Stimulated activated CD4-positive, alpha-beta T cell treated with anti-CD3 and anti-CD28 coated beads, Interleukin-15, amount 100 ng/mL, for 1 hour (primary cell): ENCODE results near the gene TOR3A.
A peak's percentile ranks its signal among the peaks of the same experiment; 100 is the strongest.
"Not testable (repeated sequence)": the region's sequence is repeated elsewhere in the genome, so short reads cannot be mapped to it uniquely, and the experiment has no call there.

Experiments used
- DNase-seq, 2 donors: peaks; one replicate each; pipeline ENCODE4 v3.0.0-alpha.2; 2020; ENCODE audit warnings: low read depth in 1 of 2, low spot score in 1 of 2

TOR3A gene, protein sequence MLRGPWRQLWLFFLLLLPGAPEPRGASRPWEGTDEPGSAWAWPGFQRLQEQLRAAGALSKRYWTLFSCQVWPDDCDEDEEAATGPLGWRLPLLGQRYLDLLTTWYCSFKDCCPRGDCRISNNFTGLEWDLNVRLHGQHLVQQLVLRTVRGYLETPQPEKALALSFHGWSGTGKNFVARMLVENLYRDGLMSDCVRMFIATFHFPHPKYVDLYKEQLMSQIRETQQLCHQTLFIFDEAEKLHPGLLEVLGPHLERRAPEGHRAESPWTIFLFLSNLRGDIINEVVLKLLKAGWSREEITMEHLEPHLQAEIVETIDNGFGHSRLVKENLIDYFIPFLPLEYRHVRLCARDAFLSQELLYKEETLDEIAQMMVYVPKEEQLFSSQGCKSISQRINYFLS

DNA sequence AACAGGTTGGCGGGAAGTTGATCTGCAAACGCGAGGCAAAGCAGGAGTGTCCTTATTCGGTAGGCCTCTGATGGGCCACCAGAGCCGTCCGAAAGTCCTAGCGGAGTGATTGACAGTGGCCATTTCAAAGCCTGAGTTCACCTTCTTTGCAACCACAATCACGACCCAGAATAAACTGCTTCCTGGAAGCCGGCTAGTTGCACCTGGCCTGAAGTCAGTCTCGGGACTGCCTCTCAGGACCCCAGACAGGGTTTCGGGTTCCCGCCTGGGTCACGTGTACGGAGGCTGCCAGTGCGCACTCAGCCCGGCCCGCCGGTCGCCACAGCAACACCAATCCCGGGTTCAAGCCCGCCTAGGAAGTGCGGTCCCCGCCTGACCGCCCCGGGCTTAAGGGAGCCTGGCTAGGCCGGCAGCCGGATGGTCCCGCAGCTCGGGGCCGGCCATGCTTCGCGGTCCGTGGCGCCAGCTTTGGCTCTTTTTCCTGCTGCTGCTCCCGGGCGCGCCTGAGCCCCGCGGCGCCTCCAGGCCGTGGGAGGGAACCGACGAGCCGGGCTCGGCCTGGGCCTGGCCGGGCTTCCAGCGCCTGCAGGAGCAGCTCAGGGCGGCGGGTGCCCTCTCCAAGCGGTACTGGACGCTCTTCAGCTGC lies at the start of gene TOR3A:
TOR3A (plus strand) TSS at position 384 of the 646 bp plus-strand sequence; CDS start at position 443, 59 bp downstream.
- DNase-seq: peak; percentile 53 to 60

DNA sequence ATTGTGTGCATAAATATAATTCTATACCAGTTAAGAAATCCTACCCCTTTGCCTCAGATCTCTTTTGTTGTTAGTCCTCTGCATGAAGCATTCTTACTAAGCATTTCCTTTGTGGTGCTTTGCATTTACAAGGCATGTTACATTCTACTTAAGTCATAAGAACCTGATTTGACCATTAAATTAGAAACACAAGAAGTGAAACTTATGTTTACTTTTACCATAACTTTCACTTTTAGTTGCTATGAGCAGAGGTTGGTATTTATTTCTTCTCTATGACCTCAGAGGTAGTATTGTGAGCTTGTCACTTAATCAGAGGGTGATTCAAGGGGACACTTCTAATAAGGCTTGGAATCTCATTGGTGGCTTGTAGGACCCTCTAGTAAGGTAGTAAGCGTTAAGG lies 47.1 kb upstream of the TOR3A start:
- no peak for DNase-seq

DNA sequence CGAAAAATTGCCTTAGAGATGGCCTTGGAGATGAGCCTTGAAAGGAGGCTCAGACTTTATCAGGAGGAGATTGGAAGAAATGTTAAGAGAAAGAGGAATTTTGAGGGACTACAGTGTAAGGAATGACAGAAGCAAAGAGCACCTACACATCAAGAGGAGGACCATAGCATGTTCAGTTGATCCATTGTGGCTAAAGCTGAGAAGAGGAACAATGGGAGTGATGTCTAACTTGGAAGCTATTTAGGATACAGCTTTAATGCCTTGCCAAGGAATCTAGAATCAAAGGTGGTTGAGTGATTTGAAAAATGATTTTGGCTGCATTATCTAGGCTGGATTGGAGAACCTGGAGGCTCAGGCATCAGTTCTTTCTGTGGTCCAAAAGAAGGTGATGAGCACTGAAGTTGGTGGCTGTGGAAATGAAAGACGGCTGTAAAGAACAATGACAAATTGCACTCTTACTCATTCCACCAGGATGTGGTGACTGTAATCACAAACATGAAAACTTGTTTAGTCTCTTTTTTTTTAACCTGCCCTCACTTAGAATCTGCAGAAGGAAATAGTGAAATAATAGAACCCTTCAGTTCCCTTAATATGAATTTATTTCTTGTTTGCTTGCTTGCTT lies 44.9 kb upstream of the TOR3A start:
- no peak for DNase-seq

DNA sequence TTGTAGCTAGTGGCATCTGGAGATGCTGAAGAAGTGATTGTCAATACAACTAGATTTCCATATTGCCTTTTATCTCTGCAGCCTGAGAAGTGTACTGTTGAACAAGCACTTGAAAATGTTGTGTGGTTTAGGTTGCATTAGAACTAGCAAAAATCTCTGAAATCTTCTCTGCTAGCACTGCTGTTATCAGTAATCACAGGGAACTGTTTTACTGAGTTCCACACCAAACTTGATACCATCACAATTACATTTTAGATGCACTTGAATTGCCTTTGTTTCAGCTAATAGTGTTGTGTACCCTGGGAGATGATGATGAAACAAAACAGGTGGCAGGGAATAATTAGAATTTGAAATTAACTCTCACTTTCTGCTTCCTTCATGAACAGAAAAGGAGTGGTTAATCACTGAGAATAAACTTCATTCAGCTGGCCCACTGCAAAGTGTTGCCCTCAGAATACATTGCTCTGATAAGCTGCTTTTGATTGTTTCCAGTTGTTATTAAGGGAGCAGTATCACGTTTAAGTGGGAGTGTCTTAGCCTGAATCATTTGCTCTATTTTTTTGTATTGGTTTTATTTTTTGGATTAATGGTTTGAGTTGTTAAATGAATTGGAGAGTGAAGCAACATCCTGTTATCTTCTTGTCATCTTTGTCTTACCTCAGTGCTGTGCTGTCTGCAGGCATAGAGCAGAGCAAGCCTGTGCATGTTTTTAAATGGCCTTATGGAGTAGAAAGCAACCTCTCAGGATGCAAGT lies 43.2 kb upstream of the TOR3A start:
- no peak for DNase-seq

- not testable (repeated sequence) for DNase-seq
Observed at GRCh38 chr1:179039502-179040174, 42.2 kb upstream of the TOR3A start.

DNA sequence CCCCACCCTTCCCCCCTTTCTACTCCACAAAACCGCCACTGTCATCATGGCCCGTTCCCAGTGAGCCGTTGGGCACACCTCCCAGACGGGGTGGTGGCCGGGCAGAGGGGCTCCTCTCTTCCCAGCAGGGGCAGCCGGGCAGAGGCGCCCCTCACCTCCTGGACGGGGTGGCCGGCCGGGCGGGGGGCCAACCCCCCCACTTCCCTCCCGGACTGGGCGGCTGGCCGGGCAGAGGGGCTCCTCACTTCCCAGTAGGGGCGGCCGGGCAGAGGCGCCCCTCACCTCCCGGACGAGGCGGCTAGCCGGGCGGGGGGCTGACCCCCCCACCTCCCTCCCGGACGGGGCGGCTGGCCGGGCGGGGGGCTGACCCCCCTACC lies 41.7 kb upstream of the TOR3A start:
- DNase-seq: not testable (repeated sequence)

- DNase-seq: no peak
Observed at GRCh38 chr1:179042087-179042486, 39.8 kb upstream of the TOR3A start.

GRCh38 chr1:179042700-179043099 lies 39.2 kb upstream of the TOR3A start:
- DNase-seq: no peak

GRCh38 chr1:179043266-179043665 lies 38.6 kb upstream of the TOR3A start:
- DNase-seq: no peak

DNA sequence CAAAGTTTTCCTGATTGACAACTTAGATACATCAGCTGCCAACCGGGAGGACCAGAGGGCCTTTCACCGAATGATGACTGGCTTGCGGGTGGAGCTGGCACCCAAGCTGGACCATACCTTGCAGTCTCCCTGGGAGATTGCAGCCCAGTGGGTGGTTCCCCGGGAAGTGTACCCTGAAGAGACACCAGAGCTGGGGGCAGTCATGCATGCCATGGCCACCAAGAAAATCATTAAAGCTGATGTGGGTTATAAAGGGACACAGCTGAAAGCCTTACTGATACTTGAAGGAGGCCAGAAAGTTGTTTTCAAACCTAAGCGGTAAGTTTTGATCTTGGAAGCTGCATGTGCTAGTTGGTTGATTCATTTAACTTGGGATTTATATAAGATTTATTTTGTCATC lies 38.0 kb upstream of the TOR3A start:
- DNase-seq: no peak

- DNase-seq: no peak
Observed at GRCh38 chr1:179046808-179047635, 34.8 kb upstream of the TOR3A start.

GRCh38 chr1:179047636-179047997 lies 34.3 kb upstream of the TOR3A start:
- no peak for DNase-seq

DNA sequence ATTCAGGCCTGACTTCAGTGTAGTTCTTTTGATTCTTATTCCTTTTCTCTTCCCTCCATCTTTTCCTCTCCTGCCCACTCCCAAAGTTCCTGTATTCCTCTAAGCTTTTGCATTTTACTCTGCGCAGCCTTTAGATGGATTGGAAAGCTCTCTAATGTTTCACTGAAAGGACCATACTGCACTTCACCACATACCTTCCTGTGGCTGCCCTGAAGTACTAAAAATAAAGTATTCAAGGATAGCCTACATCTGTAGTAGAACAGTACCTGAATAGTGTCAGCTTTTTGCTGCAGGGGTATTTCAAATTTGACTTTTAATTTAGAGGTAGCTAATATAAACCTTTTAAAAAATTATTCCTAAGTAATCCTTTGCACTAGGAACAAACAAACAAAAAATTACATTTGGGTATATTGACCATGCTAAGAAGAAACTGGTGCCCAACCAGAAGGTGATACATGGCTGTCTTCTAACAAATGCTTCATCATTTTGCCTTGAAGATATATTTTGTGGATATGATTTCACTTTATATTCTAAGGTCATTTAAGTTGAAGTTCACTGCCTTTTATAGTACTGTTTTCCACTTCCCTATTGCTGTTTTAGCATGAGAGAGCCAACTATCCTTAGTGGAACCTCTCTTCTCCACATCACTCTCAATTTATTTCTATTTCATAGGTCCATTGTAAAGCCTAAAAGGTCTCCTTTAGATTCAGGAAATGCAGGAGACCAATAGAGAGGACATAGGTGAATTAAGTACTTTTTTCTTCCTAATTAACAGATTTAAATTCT lies 33.3 kb upstream of the TOR3A start:
- DNase-seq: no peak

DNA sequence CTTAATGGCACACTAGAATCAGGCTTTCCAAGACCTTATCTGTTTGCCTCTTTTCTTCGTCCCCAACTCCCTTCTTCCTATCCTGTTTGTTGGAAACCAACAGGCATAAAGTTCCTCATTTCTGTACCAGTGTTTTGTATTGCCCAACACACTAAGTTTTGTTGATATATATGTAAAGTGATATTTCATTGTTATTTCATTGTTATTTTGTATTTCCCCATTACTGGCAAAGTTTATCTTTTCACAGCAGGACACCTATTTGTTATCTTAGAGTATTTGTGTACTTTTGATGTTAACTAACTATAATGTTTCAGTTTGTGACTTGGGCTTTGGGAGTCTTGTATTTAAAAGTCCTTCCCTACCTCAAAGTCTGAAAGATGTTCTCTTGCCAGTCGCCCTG lies 29.1 kb upstream of the TOR3A start:
- no peak for DNase-seq

- DNase-seq: no peak
Observed at GRCh38 chr1:179053486-179053885, 28.4 kb upstream of the TOR3A start.

DNA sequence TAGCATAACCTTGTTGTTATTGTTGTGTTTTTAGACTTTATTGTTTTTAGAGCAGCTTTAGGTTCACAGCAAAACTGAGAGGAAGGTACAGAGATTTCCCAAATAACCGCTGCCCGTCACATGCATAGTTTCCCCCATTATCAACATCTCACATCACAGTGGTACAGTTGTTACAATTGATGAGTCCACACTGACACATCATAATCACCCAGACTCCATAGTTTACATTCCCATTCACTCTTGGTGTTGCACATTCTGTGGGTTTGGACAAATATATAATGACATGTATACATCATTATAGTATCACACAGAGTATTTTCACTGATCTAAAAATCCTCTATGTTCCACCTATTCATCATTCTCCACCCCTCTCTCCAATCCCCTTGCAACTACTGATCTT lies 25.9 kb upstream of the TOR3A start:
- no peak for DNase-seq

DNA sequence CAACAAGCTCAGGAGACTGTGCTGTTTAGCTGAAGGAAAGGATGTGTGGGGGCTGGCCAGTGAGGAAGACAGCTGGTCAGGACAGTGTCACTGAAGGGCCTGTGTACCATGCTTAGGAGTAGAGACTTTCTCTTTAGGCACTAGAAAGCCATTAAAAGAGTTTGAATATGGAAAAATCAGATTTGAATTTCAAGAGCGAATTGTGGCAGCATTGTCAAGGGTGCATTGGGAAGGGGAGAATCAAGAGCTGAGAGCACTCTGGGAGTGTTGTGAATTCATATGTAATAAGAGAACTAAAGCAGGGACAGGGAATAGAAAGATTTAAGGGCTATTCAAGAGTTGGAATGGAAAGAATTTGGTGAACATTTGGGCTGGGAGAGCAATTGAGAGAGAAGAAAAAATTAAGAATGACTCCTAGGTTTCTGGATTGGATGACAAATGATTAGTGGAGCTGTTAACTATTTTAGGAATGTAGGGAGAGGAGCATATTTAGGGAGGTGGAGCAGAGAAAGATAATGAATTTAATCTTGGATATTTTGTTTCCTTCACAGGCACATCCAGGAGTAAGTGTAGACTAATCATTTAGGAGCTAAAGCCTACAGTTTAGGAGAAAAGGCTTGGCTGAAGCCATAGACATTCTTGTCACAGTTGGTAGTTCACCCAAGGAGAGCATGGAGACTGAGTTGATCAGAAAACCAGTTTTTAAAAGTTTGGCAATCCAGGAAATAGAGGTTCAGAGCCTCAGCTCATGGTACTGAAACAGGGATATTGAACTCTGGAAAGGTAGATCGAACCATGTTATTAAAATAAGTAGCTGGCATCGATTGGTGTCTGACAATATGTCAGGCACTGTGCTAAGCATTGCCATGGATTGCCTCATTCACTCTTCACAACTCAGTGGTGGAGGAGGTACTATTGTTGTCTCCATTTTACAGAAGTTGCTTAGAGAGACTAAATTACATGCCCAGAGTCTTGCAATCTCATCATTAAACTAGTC lies 23.1 kb upstream of the TOR3A start:
- no peak for DNase-seq
